Tibial nerve (tissue), 3 donors: ENCODE results near the gene THPO.

Experiments
- POLR2A ChIP-seq, 2 donors: fragments of 450-650 bp; IDR thresholded peaks; one replicate each; pipeline ENCODE4 v1.6.1; 2017; ENCODE audit warnings: antibody characterized with exemption in 2 of 2, mild to moderate bottlenecking in 2 of 2, moderate library complexity in 2 of 2
- TF ChIP-seq, protein P1 (sequence below), 5 experiments: fragments of 200-600 bp in 3 of 5; fragments of 450-650 bp in 2 of 5; sonication (generic) in 3 of 5; IDR thresholded peaks; one replicate each; pipeline ENCODE4 v1.5.1; 2016 to 2019; ENCODE audit warnings: antibody characterized with exemption in 5 of 5, mild to moderate bottlenecking in 3 of 5, moderate library complexity in 2 of 5

GRCh38 chr3:184366619-184367289 is 11.3 kb downstream of the THPO start:
- TF ChIP-seq, protein P1, sequence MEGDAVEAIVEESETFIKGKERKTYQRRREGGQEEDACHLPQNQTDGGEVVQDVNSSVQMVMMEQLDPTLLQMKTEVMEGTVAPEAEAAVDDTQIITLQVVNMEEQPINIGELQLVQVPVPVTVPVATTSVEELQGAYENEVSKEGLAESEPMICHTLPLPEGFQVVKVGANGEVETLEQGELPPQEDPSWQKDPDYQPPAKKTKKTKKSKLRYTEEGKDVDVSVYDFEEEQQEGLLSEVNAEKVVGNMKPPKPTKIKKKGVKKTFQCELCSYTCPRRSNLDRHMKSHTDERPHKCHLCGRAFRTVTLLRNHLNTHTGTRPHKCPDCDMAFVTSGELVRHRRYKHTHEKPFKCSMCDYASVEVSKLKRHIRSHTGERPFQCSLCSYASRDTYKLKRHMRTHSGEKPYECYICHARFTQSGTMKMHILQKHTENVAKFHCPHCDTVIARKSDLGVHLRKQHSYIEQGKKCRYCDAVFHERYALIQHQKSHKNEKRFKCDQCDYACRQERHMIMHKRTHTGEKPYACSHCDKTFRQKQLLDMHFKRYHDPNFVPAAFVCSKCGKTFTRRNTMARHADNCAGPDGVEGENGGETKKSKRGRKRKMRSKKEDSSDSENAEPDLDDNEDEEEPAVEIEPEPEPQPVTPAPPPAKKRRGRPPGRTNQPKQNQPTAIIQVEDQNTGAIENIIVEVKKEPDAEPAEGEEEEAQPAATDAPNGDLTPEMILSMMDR (IDR thresholded peaks at IDR 0.05): no peak
- no peak for TF ChIP-seq POLR2A (IDR thresholded peaks at IDR 0.05)
